SU-DHL-6 (cell line): ENCODE measurements around the gene SMOC2.

ENCODE experiments used
- H2AFZ ChIP-seq: fragments of 200-600 bp; sonication (generic); 2 replicates; pipeline ENCODE4 v1.6.1; 2014; ENCODE audit warnings: low read depth, mild to moderate bottlenecking, moderate library complexity, mixed read lengths, antibody characterized with exemption, low read length; ENCODE audit not compliant: severe bottlenecking
- H3F3A ChIP-seq: fragments of 200-600 bp; shearing (Covaris generic); 2 replicates; pipeline ENCODE4 v1.6.0; 2016; ENCODE audit warnings: antibody characterized with exemption, mild to moderate bottlenecking; ENCODE audit not compliant: insufficient read depth
- H3K27ac ChIP-seq: fragments of 200-600 bp; sonication (generic); 2 replicates; pipeline ENCODE4 v1.5.1; 2016; ENCODE audit warnings: low read depth, mild to moderate bottlenecking, low read length, moderate library complexity, mixed read lengths
- H3K27me3 ChIP-seq: fragments of 200-600 bp; sonication (generic), shearing (Covaris generic); 2 replicates; pipeline ENCODE4 v1.6.0; 2014; ENCODE audit warnings: mild to moderate bottlenecking, low read length
- H3K36me3 ChIP-seq: fragments of 200-600 bp; sonication (generic); 2 replicates; pipeline ENCODE4 v1.6.1; 2014; ENCODE audit warnings: mild to moderate bottlenecking, low read length, mixed read lengths
- H3K4me2 ChIP-seq: fragments of 300-600, 200-600 bp; shearing (Covaris generic), sonication (generic); 2 replicates; pipeline ENCODE4 v1.6.0; 2014; ENCODE audit warnings: low read length, low read depth, mild to moderate bottlenecking; ENCODE audit not compliant: poor library complexity, severe bottlenecking
- H3K4me3 ChIP-seq: fragments of 200-600 bp; sonication (generic); 2 replicates; pipeline ENCODE4 v1.5.1; 2014; ENCODE audit warnings: antibody characterized with exemption, low read length, mild to moderate bottlenecking, mixed read lengths; ENCODE audit not compliant: insufficient read depth, poor library complexity, severe bottlenecking
- H3K79me2 ChIP-seq: fragments of 200-600 bp; sonication (generic); 2 replicates; pipeline ENCODE4 v1.6.1; 2014; ENCODE audit warnings: mild to moderate bottlenecking, low read length, moderate library complexity; ENCODE audit not compliant: insufficient read depth
- H3K9ac ChIP-seq: fragments of 200-600 bp; sonication (generic); 2 replicates; pipeline ENCODE4 v1.7.0; 2014; ENCODE audit warnings: mild to moderate bottlenecking, low read length
- H3K9me2 ChIP-seq: fragments of 200-600 bp; sonication (generic); replicated peaks from 2 replicates; pipeline ENCODE4 v1.6.1; 2014; ENCODE audit warnings: low read length; ENCODE audit not compliant: insufficient read depth
- H3K9me3 ChIP-seq: fragments of 200-600 bp; sonication (generic); 2 replicates; pipeline ENCODE4 v1.6.1; 2014; ENCODE audit warnings: low read length, mixed read lengths; ENCODE audit not compliant: insufficient read depth
- H4K20me1 ChIP-seq: fragments of 200-600 bp; sonication (generic); 2 replicates; pipeline ENCODE4 v1.6.1; 2014; ENCODE audit warnings: low read depth, mild to moderate bottlenecking, antibody characterized with exemption, low read length, moderate library complexity, mixed read lengths
- CTCF ChIP-seq: fragments of 200-600 bp; sonication (generic); IDR thresholded peaks from one replicate; pipeline ENCODE4 v1.5.1; 2017; ENCODE audit warnings: antibody characterized with exemption, mild to moderate bottlenecking, low read length, moderate library complexity; ENCODE audit not compliant: insufficient read depth, poor library complexity, severe bottlenecking
- EZH2phosphoT487 ChIP-seq: fragments of 200-600 bp; sonication (generic), shearing (Covaris generic); conservative IDR thresholded peaks from 2 replicates; pipeline ENCODE4 v1.6.1; 2018; ENCODE audit warnings: mild to moderate bottlenecking, antibody characterized with exemption, low read length, moderate library complexity, mixed read lengths

SMOC2 gene

GRCh38 chr6:168660400-168660945 lies 219.5 kb downstream of the SMOC2 start:
- no peak for TF ChIP-seq EZH2phosphoT487
- no peak for TF ChIP-seq CTCF
- Histone ChIP-seq H4K20me1 (no peaks in the 10 kb centered on the region), H3K4me2 (no peak overlapping the region), H3K27ac (no peak overlapping the region), H3K36me3 (no peaks in the 10 kb centered on the region), H2AFZ (no peak overlapping the region), H3K9me3 (peaks cover 7% of the 10 kb centered on the region; the same call in 1 of the 2 replicates), H3K4me3 (no peak overlapping the region), H3F3A (no peaks in the 10 kb centered on the region), H3K27me3 (no peaks in the 10 kb centered on the region), H3K9ac (no peak overlapping the region), H3K79me2 (no peaks in the 10 kb centered on the region), H3K9me2 (no peaks in the 10 kb centered on the region)

- Histone ChIP-seq H3K9me2 (no peaks in the 10 kb centered on the region), H3K36me3 (no peaks in the 10 kb centered on the region), H3K79me2 (no peaks in the 10 kb centered on the region), H3K9ac (no peak overlapping the region), H3K27me3 (no peaks in the 10 kb centered on the region), H3K4me3 (no peak overlapping the region), H3K27ac (no peak overlapping the region), H4K20me1 (no peaks in the 10 kb centered on the region), H3K4me2 (no peak overlapping the region), H3K9me3 (peaks cover 7% of the 10 kb centered on the region; the same call in 1 of the 2 replicates), H3F3A (no peaks in the 10 kb centered on the region), H2AFZ (no peak overlapping the region)
- TF ChIP-seq EZH2phosphoT487 (no peak), CTCF (no peak)
These were observed 221.4 kb downstream of the SMOC2 start for GRCh38 chr6:168662301-168662936.

- no peaks in the 10 kb centered on the region for H3F3A ChIP-seq
- TF ChIP-seq CTCF (no peak), EZH2phosphoT487 (no peak)
These were observed 222.1 kb downstream of the SMOC2 start for GRCh38 chr6:168663041-168663440.

More at GRCh38 chr6:168663041-168663440, 222.1 kb downstream of the SMOC2 start:
- H3K79me2 ChIP-seq: no peaks in the 10 kb centered on the region
- no peak overlapping the region for H3K9ac ChIP-seq
- H3K4me3 ChIP-seq: no peak overlapping the region
- H2AFZ ChIP-seq: no peak overlapping the region
- H3K36me3 ChIP-seq: no peaks in the 10 kb centered on the region
- no peak overlapping the region for H3K27ac ChIP-seq
- peaks cover 7% of the 10 kb centered on the region; the same call in 1 of the 2 replicates for H3K9me3 ChIP-seq
- no peaks in the 10 kb centered on the region for H3K9me2 ChIP-seq
- no peak overlapping the region for H3K4me2 ChIP-seq
- H4K20me1 ChIP-seq: no peaks in the 10 kb centered on the region
- H3K27me3 ChIP-seq: no peaks in the 10 kb centered on the region
